PC-3 (cell line): Measurements from ENCODE around the gene SLC15A4.

ENCODE experiments used
- CTCF ChIP-seq: fragments of 300-600 bp; sonication (generic); conservative IDR thresholded peaks from 2 replicates; pipeline ENCODE4 v1.5.1; 2017; ENCODE audit warnings: antibody characterized with exemption, low read depth, mild to moderate bottlenecking, low read length
- EZH2phosphoT487 ChIP-seq: fragments of 300-600 bp; sonication (generic); IDR thresholded peaks from 2 replicates; pipeline ENCODE4 v1.6.1; 2018; ENCODE audit warnings: mild to moderate bottlenecking, antibody characterized with exemption, low read length, borderline replicate concordance

DNA sequence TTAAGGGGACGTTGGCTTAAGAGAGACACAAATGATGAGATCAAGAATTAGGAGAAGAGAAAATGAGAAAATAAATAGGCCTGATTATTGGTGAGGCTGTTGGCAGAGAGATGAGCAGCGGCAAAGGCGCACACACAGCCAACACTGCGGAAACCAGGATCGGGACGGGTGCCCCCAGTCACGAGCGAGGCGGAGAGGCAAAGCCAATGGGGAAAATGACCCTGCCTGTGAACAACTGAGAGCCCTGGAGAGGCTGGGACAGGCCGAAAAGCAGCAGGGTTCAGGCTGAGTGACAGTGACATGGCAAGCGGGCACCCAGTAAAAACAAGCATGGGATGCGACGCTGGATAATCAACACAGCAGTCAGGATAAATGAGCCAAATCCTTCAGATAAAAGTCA, 21.0 kb downstream of the SLC15A4 start:
- TF ChIP-seq CTCF (no peak), EZH2phosphoT487 (no peak)
